Measurements from ENCODE around the gene SPRED3. TPM values are rescaled to one million over a fixed set of nuclear protein-coding genes. Genes with fewer than 3 reads are reported as not detected.

The SPRED3 gene
- total RNA-seq, 1 experiment from 2014 or later: 5.4 TPM

DNA sequence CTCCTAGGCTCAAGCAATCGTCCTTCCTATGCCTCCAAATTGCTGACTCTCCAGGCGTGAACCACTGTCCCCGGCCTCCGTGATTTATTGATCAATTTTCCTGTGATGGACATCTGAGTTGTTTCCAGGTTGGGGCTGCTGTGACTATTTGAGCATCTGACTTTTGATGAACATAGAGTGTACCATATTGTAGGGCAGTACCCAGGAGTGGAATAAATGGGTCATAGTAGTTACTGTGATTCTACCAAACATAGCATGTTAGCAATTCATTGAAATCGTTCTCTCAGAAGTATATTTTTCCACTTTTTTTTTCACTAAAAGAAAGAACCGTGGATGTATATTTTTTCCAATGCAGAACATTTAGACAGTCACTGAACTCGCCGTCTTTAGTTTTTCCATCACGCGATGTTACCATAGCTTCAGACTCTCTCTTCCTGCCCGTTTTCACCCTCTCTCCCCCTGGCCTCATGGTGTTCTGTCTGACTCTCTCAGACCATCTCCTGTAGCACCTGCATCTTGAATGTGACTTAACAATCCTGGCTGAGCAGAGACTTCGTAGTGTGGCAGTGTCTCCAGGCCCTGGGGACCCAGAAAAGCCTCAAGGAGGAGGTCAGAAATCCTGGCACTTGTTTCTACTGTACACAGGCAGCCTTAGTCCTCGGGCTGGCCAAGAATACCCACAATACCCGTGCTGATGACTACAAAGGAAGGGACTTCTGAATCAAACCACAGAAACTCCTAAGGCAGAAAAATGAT, 40.7 kb downstream of the SPRED3 start:
- BruUV-seq (replicated peaks): no TSS peak
- no peak for DNase-seq

DNA sequence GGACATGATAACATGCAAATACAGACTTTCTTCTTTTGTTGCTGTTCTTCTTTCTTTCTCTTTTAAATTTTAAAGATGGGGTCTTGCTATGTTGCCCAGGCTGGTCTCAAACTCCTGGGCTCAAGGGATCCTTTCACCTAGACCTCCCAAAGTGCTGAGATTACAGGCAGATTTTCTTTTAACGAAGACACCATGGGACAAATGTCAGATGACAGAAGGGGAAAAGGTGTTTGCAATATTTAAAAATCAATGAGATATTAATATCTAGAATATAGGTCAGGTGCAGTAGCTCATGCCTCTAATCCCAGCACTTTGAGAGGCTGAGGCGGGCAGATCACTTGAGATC, 41.3 kb downstream of the SPRED3 start:
- BruUV-seq (replicated peaks): no TSS peak
- H3K27ac Mint-ChIP-seq (ENCODE audit: unreplicated experiment): no peak overlapping the region
- no peaks in the 10 kb centered on the region for H3K4me1 Mint-ChIP-seq (ENCODE audit: low read depth, unreplicated experiment)
- H3K36me3 Mint-ChIP-seq (ENCODE audit: insufficient read depth, unreplicated experiment): no peaks in the 10 kb centered on the region
- H3K9me3 Mint-ChIP-seq (ENCODE audit: low read depth, unreplicated experiment): no peaks in the 10 kb centered on the region
- peaks cover 80% of the 10 kb centered on the region for H3K27me3 Mint-ChIP-seq (ENCODE audit: unreplicated experiment)
- no peak for DNase-seq
- intact Hi-C loops (cut with micrococcal nuclease; ENCODE audit: unreplicated experiment): no loop called here
- TF ChIP-seq, protein P1, sequence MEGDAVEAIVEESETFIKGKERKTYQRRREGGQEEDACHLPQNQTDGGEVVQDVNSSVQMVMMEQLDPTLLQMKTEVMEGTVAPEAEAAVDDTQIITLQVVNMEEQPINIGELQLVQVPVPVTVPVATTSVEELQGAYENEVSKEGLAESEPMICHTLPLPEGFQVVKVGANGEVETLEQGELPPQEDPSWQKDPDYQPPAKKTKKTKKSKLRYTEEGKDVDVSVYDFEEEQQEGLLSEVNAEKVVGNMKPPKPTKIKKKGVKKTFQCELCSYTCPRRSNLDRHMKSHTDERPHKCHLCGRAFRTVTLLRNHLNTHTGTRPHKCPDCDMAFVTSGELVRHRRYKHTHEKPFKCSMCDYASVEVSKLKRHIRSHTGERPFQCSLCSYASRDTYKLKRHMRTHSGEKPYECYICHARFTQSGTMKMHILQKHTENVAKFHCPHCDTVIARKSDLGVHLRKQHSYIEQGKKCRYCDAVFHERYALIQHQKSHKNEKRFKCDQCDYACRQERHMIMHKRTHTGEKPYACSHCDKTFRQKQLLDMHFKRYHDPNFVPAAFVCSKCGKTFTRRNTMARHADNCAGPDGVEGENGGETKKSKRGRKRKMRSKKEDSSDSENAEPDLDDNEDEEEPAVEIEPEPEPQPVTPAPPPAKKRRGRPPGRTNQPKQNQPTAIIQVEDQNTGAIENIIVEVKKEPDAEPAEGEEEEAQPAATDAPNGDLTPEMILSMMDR (IDR thresholded peaks at IDR 0.05; ENCODE audit: unreplicated experiment): no peak
- CTCF ChIA-PET: interaction anchor here (1.6 kb wide), 1 partner anchor 17 kb away, joined by 3 read pairs; no protein-coding TSS in a partner anchor
- no peak overlapping the region for H3K4me3 Mint-ChIP-seq (ENCODE audit: low read depth, unreplicated experiment)

More for the DNA sequence above, 40.7 kb downstream of the SPRED3 start:
- peaks cover 76% of the 10 kb centered on the region for H3K27me3 Mint-ChIP-seq (ENCODE audit: unreplicated experiment)
- no peaks in the 10 kb centered on the region for H3K9me3 Mint-ChIP-seq (ENCODE audit: low read depth, unreplicated experiment)
- no peak overlapping the region for H3K4me3 Mint-ChIP-seq (ENCODE audit: low read depth, unreplicated experiment)
- intact Hi-C loops (cut with micrococcal nuclease; ENCODE audit: unreplicated experiment): no loop called here
- H3K4me1 Mint-ChIP-seq (ENCODE audit: low read depth, unreplicated experiment): no peaks in the 10 kb centered on the region
- no peaks in the 10 kb centered on the region for H3K36me3 Mint-ChIP-seq (ENCODE audit: insufficient read depth, unreplicated experiment)
- TF ChIP-seq, protein P1 (IDR thresholded peaks at IDR 0.05; ENCODE audit: unreplicated experiment): no peak
- no peak overlapping the region for H3K27ac Mint-ChIP-seq (ENCODE audit: unreplicated experiment)
- CTCF ChIA-PET: interaction anchor here (1.6 kb wide), 1 partner anchor 17 kb away, joined by 3 read pairs; no protein-coding TSS in a partner anchor

DNA sequence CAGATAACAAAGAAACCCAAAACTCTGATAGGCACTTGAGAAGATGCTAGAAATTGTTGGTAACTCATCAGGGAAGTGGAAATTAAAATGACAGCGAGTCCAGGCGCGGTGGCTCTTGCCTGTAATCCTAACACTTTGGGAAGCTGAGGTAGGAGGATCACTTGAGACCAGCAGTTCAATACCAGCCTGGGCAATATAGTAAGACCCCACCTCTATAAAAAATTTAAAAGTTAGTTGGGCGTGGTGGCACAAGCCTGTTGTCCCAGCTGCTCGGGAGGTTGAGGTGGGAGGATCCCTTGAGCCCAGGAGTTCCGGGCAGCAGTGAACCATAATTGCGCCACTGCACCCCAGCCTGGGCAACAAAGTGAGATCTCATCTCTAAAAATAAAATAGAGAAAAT, 42.4 kb downstream of the SPRED3 start:
- Mint-ChIP-seq H3K9me3 (ENCODE audit: low read depth, unreplicated experiment) (no peaks in the 10 kb centered on the region), H3K27ac (ENCODE audit: unreplicated experiment) (no peak overlapping the region)
- CTCF ChIA-PET: interaction anchor here (0.7 kb wide), 1 partner anchor 48 kb away, joined by 3 read pairs; no protein-coding TSS in a partner anchor

DNA sequence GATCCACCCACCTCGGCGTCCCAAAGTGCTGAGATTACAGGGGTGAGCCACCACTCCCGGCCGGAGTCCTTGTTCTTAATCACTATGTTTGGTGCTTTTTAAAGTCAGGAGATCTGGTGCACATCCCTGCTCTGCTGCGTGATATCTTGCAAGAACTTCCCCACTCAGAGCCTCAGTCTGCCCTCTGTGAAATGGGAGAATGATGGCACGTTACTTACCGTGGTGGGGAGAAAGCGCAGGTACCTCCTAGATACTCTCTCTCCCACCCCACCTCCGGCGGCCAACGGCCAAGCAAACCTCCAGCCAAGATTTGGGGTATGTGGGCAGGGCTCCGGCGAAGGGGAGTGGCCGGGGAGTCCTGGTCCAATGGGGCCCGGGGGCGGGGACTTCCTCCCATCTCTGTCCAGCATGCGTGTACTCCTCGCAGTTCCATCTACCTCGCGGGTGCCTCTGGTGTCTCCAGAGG, 44.8 kb downstream of the SPRED3 start, which contains the start of gene RYR1:
RYR1 (plus strand) TSS at position 424 of the 466 bp plus-strand sequence. CDS start 139 bp downstream, outside the sequence.
- Mint-ChIP-seq H3K9me3 (ENCODE audit: low read depth, unreplicated experiment) (no peaks in the 10 kb centered on the region), H3K4me1 (ENCODE audit: low read depth, unreplicated experiment) (no peaks in the 10 kb centered on the region), H3K27me3 (ENCODE audit: unreplicated experiment) (peaks cover 64% of the 10 kb centered on the region), H3K27ac (ENCODE audit: unreplicated experiment) (no peak within 1 kb of the TSS), H3K4me3 (ENCODE audit: low read depth, unreplicated experiment) (no peak within 1 kb of the TSS), H3K36me3 (ENCODE audit: insufficient read depth, unreplicated experiment) (no peaks in the 10 kb centered on the region)
- CTCF ChIA-PET: no interaction called here
- DNase-seq: no peak
- intact Hi-C loops (cut with micrococcal nuclease; ENCODE audit: unreplicated experiment): no loop called here
- no TSS peak for BruUV-seq (replicated peaks)
- TF ChIP-seq, protein P1 (IDR thresholded peaks at IDR 0.05; ENCODE audit: unreplicated experiment): no peak

More for the DNA sequence above, 42.4 kb downstream of the SPRED3 start:
- no TSS peak for BruUV-seq (replicated peaks)
- peaks cover 71% of the 10 kb centered on the region for H3K27me3 Mint-ChIP-seq (ENCODE audit: unreplicated experiment)
- intact Hi-C loops (cut with micrococcal nuclease; ENCODE audit: unreplicated experiment): no loop called here
- TF ChIP-seq, protein P1 (IDR thresholded peaks at IDR 0.05; ENCODE audit: unreplicated experiment): no peak
- no peak for DNase-seq
- no peaks in the 10 kb centered on the region for H3K36me3 Mint-ChIP-seq (ENCODE audit: insufficient read depth, unreplicated experiment)
- H3K4me1 Mint-ChIP-seq (ENCODE audit: low read depth, unreplicated experiment): no peaks in the 10 kb centered on the region
- no peak overlapping the region for H3K4me3 Mint-ChIP-seq (ENCODE audit: low read depth, unreplicated experiment)

Measured in Calu3 (cell line).